GM10248 (cell line): ENCODE results near the gene B4GALT6.

ENCODE experiments used
- CTCF ChIA-PET: fragments of 300-600 bp; sonication (Branson Sonifier 250); formaldehyde crosslinking; extraction: SDS; loops from one replicate; lab custom pipeline; 2021; ENCODE audit warnings: antibody characterized with exemption; lab: Yijun Ruan, JAX
- POLR2A ChIA-PET: fragments of 350-650 bp; sonication (Branson Sonifier 250); formaldehyde crosslinking; extraction: SDS; loops from one replicate; lab custom pipeline; 2020; ENCODE audit warnings: antibody characterized with exemption; lab: Yijun Ruan, JAX
- DNase-seq: peaks from one replicate; pipeline ENCODE4 v3.0.0; 2012; ENCODE audit errors: extremely low spot score
- CTCF ChIP-seq: IDR thresholded peaks from 2 replicates; pipeline ENCODE4 v1.5.1; 2012; ENCODE audit warnings: mild to moderate bottlenecking, low read depth; ENCODE audit errors: extremely low read depth, missing control alignments, control extremely low read depth

B4GALT6 gene

GRCh38 chr18:31607384-31607783, 77.0 kb downstream of the B4GALT6 start:
- POLR2A ChIA-PET = interaction anchor here (0.6 kb wide), 1 partner anchor 80 kb away, joined by 3 read pairs; no protein-coding TSS in a partner anchor
- CTCF ChIA-PET = interaction anchor here (1.1 kb wide), 1 partner anchor 51 kb away, joined by 3 read pairs; no protein-coding TSS in a partner anchor
- TF ChIP-seq CTCF = no peak

GRCh38 chr18:31606265-31606664, 78.1 kb downstream of the B4GALT6 start:
- POLR2A ChIA-PET = no interaction called here
- CTCF ChIA-PET = no interaction called here
- no peak for DNase-seq
- no peak for TF ChIP-seq CTCF

More at GRCh38 chr18:31607384-31607783, 77.0 kb downstream of the B4GALT6 start:
- DNase-seq = no peak

GRCh38 chr18:31603315-31603714, 81.1 kb downstream of the B4GALT6 start:
- CTCF ChIA-PET = interaction anchor here (1.4 to 1.8 kb wide), 2 partner anchors 10 to 119 kb away, joined by 3 to 4 read pairs; no protein-coding TSS in a partner anchor
- POLR2A ChIA-PET = no interaction called here
- DNase-seq = no peak
- no peak for TF ChIP-seq CTCF

GRCh38 chr18:31598021-31598805, 86.2 kb downstream of the B4GALT6 start:
- no peak for DNase-seq
- ChIA-PET POLR2A (no interaction called here), CTCF (interaction anchor here (0.9 to 1.7 kb wide), 4 partner anchors 12 to 58 kb away, joined by 3 to 8 read pairs (median 3); no protein-coding TSS in a partner anchor)
- TF ChIP-seq CTCF = no peak

- DNase-seq = no peak
- POLR2A ChIA-PET = interaction anchor here (0.7 kb wide), 1 partner anchor 807 kb away, joined by 4 read pairs; no protein-coding TSS in a partner anchor
These were observed 88.1 kb downstream of the B4GALT6 start for GRCh38 chr18:31596081-31596872.

More at GRCh38 chr18:31596081-31596872, 88.1 kb downstream of the B4GALT6 start:
- CTCF ChIA-PET = interaction anchor here (0.9 to 1.0 kb wide), 2 partner anchors 10 to 16 kb away, joined by 3 read pairs; no protein-coding TSS in a partner anchor
- no peak for TF ChIP-seq CTCF
